Lung (tissue), 12 donors: ENCODE measurements around the gene PCNT. TPM values are rescaled to one million over a fixed set of nuclear protein-coding genes. Genes with fewer than 3 reads are reported as not detected.

Source experiments
- ATAC-seq: fragments of 200-7000 bp; cut with Tn5 transposase; one replicate; pipeline ENCODE4 v1.9.1; 2020; ENCODE audit warnings: moderate number of reproducible peaks; ENCODE audit not compliant: insufficient read depth, low FRiP score
- DNase-seq, 3 donors: peaks; one replicate each; pipeline ENCODE4 v3.0.0-alpha.2; 2013 to 2017
- H3K27ac ChIP-seq, 2 donors: one replicate each; pipeline ENCODE4 v1.5.1; 2013; ENCODE audit warnings: mild to moderate bottlenecking in 2 of 2, moderate library complexity in 2 of 2, control low read depth in 1 of 2, inconsistent platforms in 1 of 2, low read depth in 1 of 2, low read length in 1 of 2
- H3K27me3 ChIP-seq, 3 donors: one replicate each; pipeline ENCODE4 v1.5.1; 2013; ENCODE audit warnings: low read length in 2 of 3; ENCODE audit not compliant: control insufficient read depth in 3 of 3, insufficient read depth in 3 of 3
- H3K36me3 ChIP-seq, 4 donors: one replicate each; pipeline ENCODE4 v1.5.1; 2013; ENCODE audit warnings: low read length in 4 of 4, mild to moderate bottlenecking in 1 of 4, moderate library complexity in 1 of 4; ENCODE audit not compliant: control insufficient read depth in 4 of 4, insufficient read depth in 4 of 4
- H3K4me1 ChIP-seq, 5 donors: one replicate each; pipeline ENCODE4 v1.5.1; 2013; ENCODE audit warnings: low read length in 5 of 5, mild to moderate bottlenecking in 2 of 5, moderate library complexity in 1 of 5; ENCODE audit not compliant: control insufficient read depth in 5 of 5, insufficient read depth in 5 of 5
- H3K4me3 ChIP-seq: one replicate; pipeline ENCODE4 v1.5.1; 2013; ENCODE audit warnings: mild to moderate bottlenecking, control low read depth, moderate library complexity
- H3K9ac ChIP-seq, 2 donors: one replicate each; pipeline ENCODE4 v1.5.1; 2013; ENCODE audit warnings: low read length in 2 of 2, control low read depth in 1 of 2; ENCODE audit not compliant: insufficient read depth in 1 of 2
- H3K9me3 ChIP-seq, 4 donors: one replicate each; pipeline ENCODE4 v1.5.1; 2013; ENCODE audit warnings: low read length in 3 of 4, mild to moderate bottlenecking in 1 of 4, moderate library complexity in 1 of 4; ENCODE audit not compliant: control insufficient read depth in 4 of 4, insufficient read depth in 3 of 4
- WGBS, 2 donors: extraction: QIAGEN DNeasy Blood & Tissue Kit; methylation state at CpG; one replicate each; pipeline ENCODE4 v1.1.7; 2013; 5-methylcytosine and 5-hydroxymethylcytosine counted together
- polyA plus RNA-seq, 2 donors: library from polyadenylated mRNA; stranded (reverse); fragments of 200-250 nt; gene quantifications; one replicate each; pipeline ENCODE4 v1.2.1, GENCODE V29; 2013
- total RNA-seq, 2 donors: library from RNA; depleted of rRNA in 1 of 2; stranded (reverse); fragments of >200 nt in 1 of 2; gene quantifications; one replicate each; pipeline ENCODE4 v1.2.1, GENCODE V29; 2014 to 2021
- TF ChIP-seq, protein P1 (sequence below): IDR thresholded peaks from 2 replicates; pipeline ENCODE4 v1.5.1; 2012; ENCODE audit warnings: mild to moderate bottlenecking; ENCODE audit errors: control extremely low read depth, extremely low read depth
- donor health status: control.
- donor health status: control.
- donor health status: Bipolar disorder and iron deficiency.
- donor health status: healthy.
- donor health status: DM: yes; HTN: yes; CAD: no.

The PCNT gene
- total and polyA plus RNA-seq, 4 donors: 9.8 to 37.2 (median 18.5) TPM

DNA sequence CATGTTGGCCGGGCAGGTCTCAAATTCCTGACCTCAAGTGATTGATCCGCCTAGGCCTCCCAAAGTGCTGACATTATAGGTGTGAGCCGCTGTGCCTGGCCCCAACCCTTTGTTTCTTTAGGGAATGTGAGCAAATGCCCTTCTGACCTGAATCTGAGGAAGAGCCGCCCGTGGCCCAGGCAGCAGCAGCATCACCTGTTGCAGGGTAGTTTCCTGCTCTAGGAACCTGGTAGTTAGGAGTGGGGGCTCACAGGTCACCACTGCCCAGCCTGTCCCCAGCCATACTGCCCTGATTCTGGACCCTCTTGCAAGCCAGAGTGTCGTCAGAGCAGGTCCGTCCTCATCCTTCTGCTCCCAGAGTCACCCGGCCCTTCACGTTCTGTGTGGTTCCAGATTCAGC lies 24.8 kb upstream of the PCNT start:
- DNase-seq (no peak), ATAC-seq (no peak)
- WGBS, 2 donors: 85 to 93% methylated on average over 9 of the region's 9 CpGs
- no peak overlapping the region for H3K9ac ChIP-seq
- peaks cover 0 to 16% (median 2%) of the 10 kb centered on the region in 5 donors for H3K4me1 ChIP-seq
- no peak overlapping the region for H3K27ac ChIP-seq
- H3K9me3 ChIP-seq: no peaks in the 10 kb centered on the region
- no peak overlapping the region for H3K4me3 ChIP-seq
- H3K36me3 ChIP-seq: peaks cover 0 to 15% (median 6%) of the 10 kb centered on the region in 4 donors
- H3K27me3 ChIP-seq: no peaks in the 10 kb centered on the region
- TF ChIP-seq, protein P1, sequence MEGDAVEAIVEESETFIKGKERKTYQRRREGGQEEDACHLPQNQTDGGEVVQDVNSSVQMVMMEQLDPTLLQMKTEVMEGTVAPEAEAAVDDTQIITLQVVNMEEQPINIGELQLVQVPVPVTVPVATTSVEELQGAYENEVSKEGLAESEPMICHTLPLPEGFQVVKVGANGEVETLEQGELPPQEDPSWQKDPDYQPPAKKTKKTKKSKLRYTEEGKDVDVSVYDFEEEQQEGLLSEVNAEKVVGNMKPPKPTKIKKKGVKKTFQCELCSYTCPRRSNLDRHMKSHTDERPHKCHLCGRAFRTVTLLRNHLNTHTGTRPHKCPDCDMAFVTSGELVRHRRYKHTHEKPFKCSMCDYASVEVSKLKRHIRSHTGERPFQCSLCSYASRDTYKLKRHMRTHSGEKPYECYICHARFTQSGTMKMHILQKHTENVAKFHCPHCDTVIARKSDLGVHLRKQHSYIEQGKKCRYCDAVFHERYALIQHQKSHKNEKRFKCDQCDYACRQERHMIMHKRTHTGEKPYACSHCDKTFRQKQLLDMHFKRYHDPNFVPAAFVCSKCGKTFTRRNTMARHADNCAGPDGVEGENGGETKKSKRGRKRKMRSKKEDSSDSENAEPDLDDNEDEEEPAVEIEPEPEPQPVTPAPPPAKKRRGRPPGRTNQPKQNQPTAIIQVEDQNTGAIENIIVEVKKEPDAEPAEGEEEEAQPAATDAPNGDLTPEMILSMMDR: no peak

DNA sequence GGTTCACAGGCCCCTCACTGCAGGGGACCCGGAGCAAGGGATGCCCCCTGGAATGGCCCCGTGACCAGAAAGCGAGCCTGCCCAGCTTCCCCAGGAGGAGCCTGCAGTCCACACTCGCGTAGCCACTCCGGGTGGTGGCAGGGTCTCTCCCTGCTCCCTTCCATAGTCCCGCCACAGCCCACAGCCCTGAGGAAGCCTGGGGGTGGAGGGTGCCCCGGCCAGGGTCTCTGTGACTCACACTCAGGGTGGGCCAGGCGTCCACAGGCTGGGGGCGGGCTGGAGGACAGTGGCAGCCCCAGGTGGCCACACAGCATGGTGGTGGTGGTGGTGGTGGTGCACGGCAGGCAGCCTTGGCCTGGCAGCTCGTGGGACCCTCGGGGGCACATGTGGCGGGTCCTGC lies 22.2 kb upstream of the PCNT start:
- H3K9me3 ChIP-seq: no peaks in the 10 kb centered on the region
- H3K4me1 ChIP-seq: peaks cover 0 to 10% (median 0%) of the 10 kb centered on the region in 5 donors
- H3K27me3 ChIP-seq: no peaks in the 10 kb centered on the region
- TF ChIP-seq, protein P1: no peak
- 96% methylated on average over 14 of the region's 14 CpGs for WGBS, 2 donors
- ATAC-seq: no peak
- no peak for DNase-seq
- H3K9ac ChIP-seq: no peak overlapping the region
- H3K27ac ChIP-seq: no peak overlapping the region
- H3K4me3 ChIP-seq: no peak overlapping the region
- peaks cover 0 to 23% (median 9%) of the 10 kb centered on the region in 4 donors for H3K36me3 ChIP-seq

DNA sequence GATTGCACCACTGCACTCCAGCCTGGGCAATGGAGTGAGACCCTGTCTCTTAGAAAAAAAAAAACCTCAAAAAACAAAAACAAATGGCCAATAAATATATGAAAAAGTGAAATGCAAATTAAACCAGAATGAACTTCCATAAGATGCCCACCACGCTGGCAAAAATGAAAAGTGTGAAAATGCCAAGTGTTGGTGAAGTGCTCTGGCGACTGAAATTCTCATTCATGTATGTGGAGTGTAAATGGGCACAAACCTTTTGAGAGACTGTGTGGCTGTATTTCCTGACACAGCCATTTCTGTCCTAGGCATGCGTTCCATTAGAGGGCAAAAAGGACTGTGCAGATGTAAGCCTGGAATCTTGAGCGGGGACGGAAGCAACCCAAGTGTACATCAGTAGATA lies 19.5 kb upstream of the PCNT start:
- TF ChIP-seq, protein P1: no peak
- Histone ChIP-seq H3K27ac (no peak overlapping the region), H3K4me1 (no peaks in the 10 kb centered on the region), H3K9ac (no peak overlapping the region), H3K4me3 (no peak overlapping the region), H3K9me3 (peaks cover 0 to 2% (median 0%) of the 10 kb centered on the region in 4 donors), H3K27me3 (no peaks in the 10 kb centered on the region), H3K36me3 (peaks cover 0 to 26% (median 13%) of the 10 kb centered on the region in 4 donors)
- ATAC-seq: no peak
- WGBS, 2 donors: 86 to 99% methylated on average over 5 of the region's 5 CpGs
- DNase-seq: no peak

DNA sequence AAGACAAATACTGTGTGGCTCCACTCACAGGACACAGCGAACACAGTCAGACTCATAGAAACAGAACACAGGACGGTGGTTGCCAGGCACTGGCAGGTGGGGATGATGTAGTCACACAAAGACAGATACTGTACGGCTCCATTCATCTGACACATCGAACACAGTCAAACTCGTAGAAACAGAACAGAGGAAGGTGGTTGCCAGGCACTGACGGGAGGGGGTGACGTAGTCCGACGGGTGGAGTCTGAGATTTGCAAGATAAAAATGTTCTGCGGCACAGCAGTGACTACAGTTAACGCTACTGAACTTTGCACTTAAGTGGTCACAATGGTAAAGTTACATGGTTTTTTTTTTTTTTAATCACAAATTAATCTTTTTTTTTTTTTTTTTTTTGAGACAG lies 19.0 kb upstream of the PCNT start:
- ATAC-seq (no peak), DNase-seq (no peak)
- Histone ChIP-seq H3K4me1 (no peaks in the 10 kb centered on the region), H3K4me3 (no peak overlapping the region), H3K9ac (no peak overlapping the region), H3K27ac (no peak overlapping the region), H3K9me3 (peaks cover 0 to 2% (median 0%) of the 10 kb centered on the region in 4 donors), H3K36me3 (peaks cover 0 to 21% (median 13%) of the 10 kb centered on the region in 4 donors), H3K27me3 (no peaks in the 10 kb centered on the region)
- TF ChIP-seq, protein P1: no peak
- WGBS, 2 donors: 95 to 96% methylated on average over 11 of the region's 11 CpGs
